C4-2B (cell line): ENCODE data around the gene MED16.

Source experiments
- CTCF ChIP-seq: fragments of 450-650 bp; conservative IDR thresholded peaks from 2 replicates; pipeline ENCODE4 v1.5.1; 2017; ENCODE audit warnings: mild to moderate bottlenecking
- ZFX ChIP-seq: fragments of 450-650 bp; IDR thresholded peaks from 2 replicates; pipeline ENCODE4 v1.6.1; 2017

- no peak for TF ChIP-seq CTCF
- TF ChIP-seq ZFX, result no peak
These were observed 17.6 kb downstream of the MED16 start for GRCh38 chr19:875265-875879.
